HG02885 (cell line): ENCODE results near the gene ISOC2.
"Not testable (repeated sequence)": the region's sequence is repeated elsewhere in the genome, so short reads cannot be mapped to it uniquely, and the experiment has no call there.

ENCODE experiments used
- ATAC-seq: cut with Tn5 transposase; IDR thresholded peaks from one replicate; pipeline ENCODE4 v1.9.1; 2021; ENCODE audit warnings: mild to moderate bottlenecking; ENCODE audit not compliant: unreplicated experiment, poor library complexity

Gene ISOC2

DNA sequence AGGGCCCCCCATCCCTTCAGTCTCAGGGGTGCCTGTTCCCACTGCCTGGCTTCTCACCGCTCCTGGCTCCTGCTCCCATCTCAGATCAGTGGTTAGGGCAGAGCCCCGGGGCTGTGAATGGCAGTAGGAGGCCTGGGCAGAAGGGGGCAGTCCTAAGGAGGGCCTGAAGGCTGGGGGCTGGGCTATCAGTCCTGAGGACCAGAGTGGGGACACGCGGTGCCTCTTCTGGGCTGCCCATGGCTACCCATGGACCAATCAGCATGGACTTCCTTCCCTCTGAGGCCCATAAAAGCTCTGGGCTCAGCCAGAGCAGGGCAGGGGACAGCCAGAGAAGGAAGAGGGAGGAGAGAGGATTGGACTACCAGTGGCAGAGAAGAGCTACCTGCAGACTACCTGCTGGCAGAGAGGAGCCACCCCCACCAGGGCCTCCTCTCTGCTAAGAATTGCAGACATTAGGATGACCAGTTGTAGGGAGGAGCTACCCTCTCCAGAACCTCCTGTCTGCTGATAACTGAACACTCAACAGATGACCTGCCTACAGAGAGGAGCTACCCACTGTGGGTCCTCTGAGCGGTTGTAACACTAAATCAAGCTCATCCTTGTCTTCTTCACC is 41.7 kb downstream of the ISOC2 start:
- ATAC-seq = no peak

DNA sequence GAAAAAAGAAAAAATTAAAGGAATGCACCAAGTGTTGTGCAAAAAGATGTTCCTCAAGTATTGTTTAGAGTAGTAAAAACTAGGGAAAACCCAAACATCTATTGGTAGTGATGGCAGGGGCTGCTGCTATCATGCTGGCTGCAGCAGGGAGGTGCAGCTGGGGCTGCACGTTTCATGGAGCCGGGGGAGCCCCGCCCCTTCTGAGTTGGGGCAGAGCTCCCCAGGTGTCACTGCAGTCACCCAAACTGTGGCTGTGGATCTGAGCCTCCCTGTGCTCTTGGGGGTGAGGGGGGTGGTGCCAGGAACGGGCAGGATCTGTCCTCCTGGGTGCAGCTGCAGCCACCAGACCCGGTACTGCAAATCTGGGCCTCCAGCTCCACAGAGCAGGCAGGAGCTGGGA is 42.3 kb downstream of the ISOC2 start:
- ATAC-seq = no peak

DNA sequence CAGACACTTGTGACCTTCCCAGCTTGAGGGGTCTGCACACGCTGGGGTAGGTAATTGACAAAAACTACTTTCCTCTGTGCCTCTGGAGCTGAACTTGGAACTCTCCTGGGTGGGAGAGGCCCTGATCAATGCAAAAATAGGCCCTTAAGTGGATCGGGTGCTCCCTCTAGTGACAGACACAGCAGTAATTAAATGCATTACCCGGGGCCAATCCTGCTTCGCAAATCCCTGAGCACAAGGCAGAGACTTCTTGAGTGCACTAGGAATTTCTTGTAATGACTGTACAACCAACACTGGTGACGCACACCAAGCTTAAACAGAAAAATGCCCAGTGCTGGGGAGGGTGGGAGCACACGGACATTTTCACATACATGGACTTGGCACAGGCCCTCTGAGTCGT is 43.3 kb downstream of the ISOC2 start:
- ATAC-seq = no peak

DNA sequence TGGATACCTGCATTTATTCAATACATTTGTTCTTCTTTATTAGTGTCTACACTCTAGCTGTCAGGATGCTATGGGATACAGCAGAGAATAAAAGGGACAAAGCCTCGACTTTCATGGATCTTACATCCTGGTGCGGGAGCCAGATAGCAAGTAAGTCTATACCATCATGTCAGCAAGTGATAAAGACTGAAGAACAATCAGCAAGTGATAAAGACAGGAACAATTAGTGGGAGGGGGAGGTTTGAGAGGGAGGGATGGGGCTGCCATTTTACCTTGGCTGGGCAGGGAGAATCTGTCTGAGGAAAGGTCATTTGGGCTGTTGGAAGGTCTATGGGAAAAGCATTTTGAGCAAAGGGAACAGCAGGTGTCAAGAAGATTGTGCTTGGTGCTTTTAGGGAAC is 51.3 kb downstream of the ISOC2 start:
- ATAC-seq = no peak

DNA sequence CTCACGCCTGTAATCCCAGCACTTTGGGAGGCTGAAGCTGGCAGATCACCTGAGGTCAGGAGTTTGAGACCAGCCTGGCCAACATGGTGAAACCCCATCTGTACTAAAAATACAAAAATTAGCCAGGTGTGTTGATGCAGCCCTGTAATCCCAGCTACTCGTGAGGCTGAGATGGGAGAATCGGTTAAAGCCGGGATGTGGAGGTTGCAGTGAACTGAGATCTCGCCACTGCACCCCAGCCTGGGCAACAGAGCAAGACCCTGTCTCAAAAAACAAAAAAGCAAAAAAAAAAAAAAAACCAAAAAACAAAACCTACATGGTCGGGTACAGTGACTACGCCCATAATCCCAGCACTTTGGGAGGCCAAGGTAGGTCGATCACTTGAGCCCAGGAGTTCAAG is 52.3 kb downstream of the ISOC2 start:
- not testable (repeated sequence) for ATAC-seq

DNA sequence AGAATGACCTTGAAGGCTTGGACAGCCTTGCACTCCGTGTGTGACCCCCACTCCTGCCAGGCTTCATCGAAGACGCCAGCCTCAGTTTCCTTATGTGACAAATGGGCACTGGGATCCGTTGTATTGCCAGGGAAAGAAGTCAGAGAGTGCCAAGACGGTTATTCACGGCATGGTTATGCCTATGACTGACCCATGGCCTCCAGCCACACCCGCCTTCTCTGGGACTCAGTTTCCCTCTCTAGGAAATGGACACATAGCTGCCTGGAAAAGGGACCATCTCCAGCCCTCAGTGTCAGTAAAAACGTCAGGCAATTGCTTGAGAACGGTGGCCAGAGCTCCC is 52.9 kb downstream of the ISOC2 start:
- no peak for ATAC-seq

DNA sequence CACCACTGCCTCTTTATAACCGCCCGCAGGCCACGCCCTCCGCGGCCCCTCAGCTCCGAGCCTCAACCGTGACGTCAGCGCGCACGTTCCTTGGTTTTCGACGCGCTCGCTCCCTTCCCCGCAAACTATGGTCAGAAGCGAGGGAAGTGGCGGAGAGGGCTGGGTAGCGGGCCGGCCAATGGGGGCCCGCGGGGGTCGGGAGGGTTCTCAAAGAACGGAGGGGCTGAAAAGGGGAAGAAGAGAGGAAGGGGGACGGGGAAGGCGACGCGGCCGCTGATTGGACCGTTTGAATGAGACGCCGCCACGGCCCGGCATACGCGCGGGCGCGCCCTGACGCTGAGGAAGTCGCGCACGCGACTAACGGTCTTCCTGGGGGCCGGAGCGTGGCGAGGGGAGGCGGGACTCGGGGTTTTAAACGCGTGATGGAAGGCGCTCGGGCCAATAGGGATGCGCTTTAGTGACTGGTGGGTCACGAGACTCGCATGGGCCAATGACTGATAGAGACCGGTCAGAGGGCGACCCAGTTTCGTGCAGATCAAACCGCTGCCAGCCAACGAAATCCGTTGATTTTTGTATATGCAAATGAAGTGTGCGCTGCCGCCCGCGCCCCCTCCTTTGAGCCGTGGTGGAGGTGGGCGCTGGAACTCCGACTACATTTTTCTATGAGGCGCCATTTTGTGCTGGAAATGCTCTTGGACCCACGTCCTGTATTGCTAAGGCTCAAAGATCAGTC is 53.5 kb downstream of the ISOC2 start:
- peak; percentile 78 for ATAC-seq

DNA sequence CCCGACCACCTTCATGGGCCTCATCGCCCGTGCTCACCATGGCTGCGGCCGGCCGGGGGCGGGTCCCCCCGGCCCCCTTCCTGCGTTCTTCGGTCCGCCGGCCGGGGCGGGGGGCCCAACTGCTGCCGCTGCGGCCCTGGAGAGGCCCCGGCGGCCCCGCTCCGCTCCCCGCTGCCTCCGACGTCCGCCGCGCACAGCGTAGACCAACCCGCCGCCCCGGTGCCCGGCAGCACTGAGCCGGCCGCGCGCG is 54.0 kb downstream of the ISOC2 start, which contains the start of gene UBE2S:
TSS of gene UBE2S (minus strand) at position 239 of the 250 bp plus-strand sequence. CDS start at position 40, 199 bp downstream.
- peak; percentile 24 for ATAC-seq

DNA sequence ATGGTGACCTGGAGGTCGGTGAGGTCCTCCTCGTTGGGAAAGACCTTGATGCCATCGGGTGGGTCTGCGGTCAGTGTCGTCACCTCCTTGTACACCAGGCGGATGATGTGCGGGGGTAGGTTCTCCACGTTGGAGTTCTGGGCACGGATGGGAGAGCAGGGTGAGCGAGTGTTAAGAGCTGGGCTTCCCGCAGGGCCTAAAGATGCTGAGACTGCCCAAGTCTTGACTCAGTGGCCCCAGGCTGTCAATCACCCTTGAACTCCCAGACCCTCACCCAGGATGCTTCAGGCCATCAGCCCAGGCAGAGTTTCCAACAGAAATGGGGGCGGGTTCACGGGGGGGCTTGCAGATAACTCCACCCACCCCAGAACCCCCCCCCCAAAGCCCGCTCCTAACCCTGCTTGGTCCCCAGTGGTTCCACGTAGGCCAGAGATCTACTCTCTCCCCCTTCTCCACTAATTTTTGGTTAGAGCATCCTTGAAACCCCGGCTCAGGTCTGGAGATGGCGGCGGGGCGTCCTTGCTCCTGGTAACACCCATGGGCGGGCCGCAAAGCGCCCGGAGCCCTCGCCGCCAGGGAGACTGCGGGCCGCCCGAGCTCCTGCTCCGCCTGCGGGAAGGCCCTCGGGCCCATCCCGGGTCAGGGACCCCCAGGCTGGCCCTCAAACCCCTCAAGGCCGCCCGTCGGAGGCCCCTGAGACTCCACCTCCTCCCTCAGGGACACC is 54.5 kb downstream of the ISOC2 start:
- no peak for ATAC-seq

DNA sequence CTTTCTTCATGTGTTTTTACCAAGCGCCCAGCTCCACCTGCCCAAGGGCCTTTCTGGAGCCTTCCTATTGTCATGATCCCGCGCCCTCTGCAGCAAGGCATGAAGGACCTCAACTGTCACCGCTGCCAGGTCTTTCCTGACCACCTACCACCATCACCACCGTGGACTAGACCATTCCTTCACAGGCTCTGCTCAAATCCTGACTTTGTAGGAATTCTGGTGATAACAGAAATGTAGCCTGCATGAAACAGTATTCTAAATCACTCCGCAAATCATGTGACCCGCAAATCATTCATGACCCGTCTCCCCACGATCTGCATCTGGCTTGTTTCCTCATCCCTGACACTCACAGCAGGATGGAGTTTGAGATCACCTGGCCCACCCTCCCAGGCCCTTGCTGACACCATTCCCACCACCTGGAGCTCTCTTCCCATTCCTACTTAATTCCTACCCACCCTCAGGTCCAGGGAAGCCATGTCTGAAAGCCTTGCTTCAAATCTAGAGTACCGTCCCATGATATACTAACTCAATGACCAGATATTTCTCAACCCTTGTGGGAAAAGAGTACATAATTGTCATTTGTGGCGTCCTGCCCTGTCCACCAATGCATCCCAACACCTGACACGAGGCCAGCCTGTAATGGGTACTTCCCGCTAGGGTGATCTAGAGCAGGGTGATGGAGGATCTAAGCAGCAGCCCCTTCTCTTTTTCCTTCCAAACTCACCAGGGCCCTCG is 55.2 kb downstream of the ISOC2 start:
- no peak for ATAC-seq

DNA sequence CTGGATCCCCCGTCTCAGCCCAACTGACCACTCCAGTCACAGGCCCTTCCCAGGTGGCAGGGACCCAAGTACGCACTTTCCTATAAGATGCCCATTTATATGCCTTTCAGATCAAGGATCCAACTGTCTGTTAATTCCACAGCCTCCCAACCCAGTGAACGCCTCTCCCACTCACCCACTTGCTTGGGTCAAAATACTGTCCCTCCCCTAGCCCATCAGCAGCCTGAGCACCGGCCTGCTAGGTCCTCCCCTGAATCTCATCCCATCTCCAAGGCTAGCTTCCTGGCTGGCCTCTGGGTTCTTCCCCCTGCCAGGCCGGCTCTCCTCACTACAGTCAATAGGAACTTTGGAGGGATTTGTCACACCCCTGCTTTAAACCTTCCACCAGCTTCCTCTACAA is 55.8 kb downstream of the ISOC2 start:
- no peak for ATAC-seq
